Panc1 (cell line): ENCODE measurements around the gene KEL. TPM values are rescaled to one million over a fixed set of nuclear protein-coding genes. Genes with fewer than 3 reads are reported as not detected.

Experiments
- ATAC-seq: fragments of 200-7000 bp; cut with Tn5 transposase; 2 replicates; pipeline ENCODE4 v1.9.1; 2020; ENCODE audit warnings: mild to moderate bottlenecking, moderate library complexity
- BruUV-seq: library from RNA; stranded (reverse); fragments of 400-500 nt; replicated peaks from 2 replicates; lab custom pipeline; 2021; lab: Mats Ljungman, UMichigan
- CTCF ChIA-PET: fragments of 300-600 bp; sonication (Branson Sonifier 250); formaldehyde crosslinking; loops from one replicate; lab custom pipeline; 2022; ENCODE audit warnings: antibody characterized with exemption; lab: Charles Lee
- POLR2A ChIA-PET: fragments of 300-600 bp; sonication (Branson Sonifier 250); formaldehyde crosslinking; loops from one replicate; lab custom pipeline; 2022; ENCODE audit warnings: antibody characterized with exemption; lab: Charles Lee
- DNase-seq: peaks from one replicate; pipeline ENCODE4 v3.0.0-alpha.2; 2010; ENCODE audit warnings: low read depth, low spot score
- H3K27ac ChIP-seq: 2 replicates; pipeline ENCODE4 v1.5.1; 2011; ENCODE audit warnings: mild to moderate bottlenecking, low read length, inconsistent platforms
- H3K27me3 ChIP-seq: fragments of 200-500 bp; sonication (Bioruptor generic); 2 replicates; pipeline ENCODE4 v1.6.0; 2014; ENCODE audit warnings: low read length, inconsistent platforms; ENCODE audit not compliant: control insufficient read depth, insufficient read depth
- H3K36me3 ChIP-seq: fragments of 200-500 bp; sonication (Bioruptor generic); 2 replicates; pipeline ENCODE4 v1.5.1; 2014; ENCODE audit warnings: inconsistent platforms, mild to moderate bottlenecking, low read length, moderate library complexity; ENCODE audit not compliant: control insufficient read depth, insufficient read depth
- H3K4me1 ChIP-seq: 2 replicates; pipeline ENCODE4 v1.5.1; 2011; ENCODE audit warnings: inconsistent platforms, mild to moderate bottlenecking, low read length, moderate library complexity; ENCODE audit not compliant: control insufficient read depth, insufficient read depth
- H3K4me3 ChIP-seq, 2 experiments: 2 replicates each; pipeline ENCODE4 v1.5.1; 2011 to 2012; ENCODE audit warnings: low read depth in 2 of 2, low read length in 2 of 2, mild to moderate bottlenecking in 2 of 2, inconsistent platforms in 1 of 2, moderate library complexity in 1 of 2
- H3K9me3 ChIP-seq: fragments of 200-500 bp; sonication (Bioruptor generic); 2 replicates; pipeline ENCODE4 v1.5.1; 2014; ENCODE audit warnings: low read depth, mild to moderate bottlenecking, inconsistent platforms, low read length, moderate library complexity; ENCODE audit not compliant: control insufficient read depth, insufficient read depth
- CTCF ChIP-seq: fragments of 450-650 bp; IDR thresholded peaks from 2 replicates; pipeline ENCODE4 v1.5.1; 2017; ENCODE audit warnings: mild to moderate bottlenecking
- POLR2AphosphoS5 ChIP-seq: IDR thresholded peaks from 2 replicates; pipeline ENCODE4 v1.6.1; 2012; ENCODE audit warnings: mild to moderate bottlenecking, low read depth, low read length, moderate library complexity
- REST ChIP-seq, 2 experiments: IDR thresholded peaks; 2 replicates each; pipeline ENCODE4 v1.6.1; 2011 to 2012; ENCODE audit warnings: low read depth in 2 of 2, control low read depth in 1 of 2, low read length in 1 of 2, mild to moderate bottlenecking in 1 of 2, moderate library complexity in 1 of 2; ENCODE audit not compliant: insufficient read depth in 1 of 2
- SIN3A ChIP-seq: IDR thresholded peaks from 2 replicates; pipeline ENCODE4 v1.6.1; 2012; ENCODE audit warnings: low read depth, mild to moderate bottlenecking, low read length, moderate library complexity, borderline replicate concordance; ENCODE audit not compliant: insufficient read depth
- TCF7L2 ChIP-seq: IDR thresholded peaks from 2 replicates; pipeline ENCODE4 v1.6.1; 2011; ENCODE audit warnings: mild to moderate bottlenecking, low read depth, low read length, inconsistent platforms
- in situ Hi-C: cut with HindIII; loops from 2 replicates; pipeline ENCODE4 v1.10.0; 2016; ENCODE audit warnings: low sequenced_read_pairs, low pct_unique_long_range_greater_than_20kb
- intact Hi-C: fragments of 100-400 bp; cut with micrococcal nuclease; formaldehyde crosslinking; loops from one replicate; pipeline ENCODE4 v1.10.0; 2022; ENCODE audit not compliant: unreplicated experiment
- total RNA-seq: library from RNA; stranded (reverse); gene quantifications from one replicate; pipeline ENCODE4 v1.2.1, GENCODE V29; 2021; ENCODE audit not compliant: unreplicated experiment

Gene KEL
- total RNA-seq, 1 experiment from 2014 or later: 0.44 TPM

- no peak for TF ChIP-seq REST (IDR thresholded peaks at IDR 0.05; ENCODE audit: insufficient read depth in 1 of 2, low read depth in 2 of 2, low read length in 1 of 2)
- TF ChIP-seq CTCF: no peak
- TF ChIP-seq POLR2AphosphoS5: no peak
- no peak for TF ChIP-seq SIN3A
- no peak for TF ChIP-seq TCF7L2
- DNase-seq: no peak
- CTCF ChIA-PET: no interaction called here
- H3K27ac ChIP-seq: no peak overlapping the region
- H3K36me3 ChIP-seq: no peaks in the 10 kb centered on the region
- H3K27me3 ChIP-seq: no peaks in the 10 kb centered on the region
- intact Hi-C loops (no loop called here), in situ Hi-C loops (no loop called here)
- POLR2A ChIA-PET: no interaction called here
- BruUV-seq: no TSS peak
- H3K9me3 ChIP-seq: no peaks in the 10 kb centered on the region
- H3K4me1 ChIP-seq: no peaks in the 10 kb centered on the region
- no peak overlapping the region for H3K4me3 ChIP-seq
- ATAC-seq: no peak
Measured at GRCh38 chr7:142974626-142975025, 12.5 kb upstream of the KEL start.

- H3K36me3 ChIP-seq: no peaks in the 10 kb centered on the region
- ChIA-PET POLR2A (no interaction called here), CTCF (no interaction called here)
- H3K27me3 ChIP-seq: no peaks in the 10 kb centered on the region
- no peaks in the 10 kb centered on the region for H3K9me3 ChIP-seq
- DNase-seq (no peak), ATAC-seq (no peak)
- no TSS peak for BruUV-seq
- intact Hi-C loops (no loop called here), in situ Hi-C loops (no loop called here)
- no peak overlapping the region for H3K27ac ChIP-seq
- no peaks in the 10 kb centered on the region for H3K4me1 ChIP-seq
- no peak for TF ChIP-seq TCF7L2
- no peak for TF ChIP-seq CTCF
- TF ChIP-seq POLR2AphosphoS5: no peak
- TF ChIP-seq REST (IDR thresholded peaks at IDR 0.05; ENCODE audit: insufficient read depth in 1 of 2, low read depth in 2 of 2, low read length in 1 of 2): no peak
- no peak for TF ChIP-seq SIN3A
- H3K4me3 ChIP-seq: no peak overlapping the region
Measured at GRCh38 chr7:142969183-142969582, 7.0 kb upstream of the KEL start.
